ENCODE results near the gene RAB5A. TPM values are rescaled to one million over a fixed set of nuclear protein-coding genes. Genes with fewer than 3 reads are reported as not detected.

The RAB5A gene
- total RNA-seq, 1 experiment from 2014 or later: 97.1 TPM

DNA sequence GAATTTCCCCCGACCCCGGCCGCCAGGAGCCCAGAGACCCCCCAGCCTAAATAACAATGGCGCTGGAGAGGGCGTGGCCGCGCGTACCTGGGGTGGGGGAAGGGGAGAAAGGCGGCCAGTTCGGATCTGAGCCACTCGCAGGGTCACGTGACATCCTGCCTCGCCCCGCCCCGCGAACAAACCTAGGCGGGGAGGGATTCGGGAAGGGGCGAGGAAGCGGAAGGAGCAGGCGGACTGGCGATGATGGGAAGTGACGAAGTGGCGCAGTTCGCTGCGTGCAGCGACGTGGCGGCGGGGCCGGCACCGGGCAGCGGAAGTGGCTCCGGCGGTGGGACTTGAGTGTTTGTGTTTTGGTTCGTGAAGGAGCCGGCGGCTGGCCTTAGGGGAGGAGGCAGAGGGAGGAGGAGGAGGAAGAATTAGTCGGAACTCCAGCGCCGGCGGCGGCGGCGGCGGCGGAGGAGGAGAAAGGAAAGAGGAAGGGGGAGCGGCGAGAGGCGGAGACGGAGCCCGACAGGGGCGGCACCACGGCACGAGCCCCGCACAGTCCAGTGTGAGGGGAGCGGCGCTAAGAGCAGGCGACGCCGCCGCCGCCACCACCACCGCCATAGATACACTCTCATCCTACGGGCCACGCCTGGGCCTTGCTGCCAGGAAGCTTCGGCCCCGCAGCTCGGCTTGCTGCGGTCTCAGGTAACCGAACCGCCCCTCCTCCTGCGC lies at the start of gene RAB5A (continued):
- TF ChIP-seq, protein P1, sequence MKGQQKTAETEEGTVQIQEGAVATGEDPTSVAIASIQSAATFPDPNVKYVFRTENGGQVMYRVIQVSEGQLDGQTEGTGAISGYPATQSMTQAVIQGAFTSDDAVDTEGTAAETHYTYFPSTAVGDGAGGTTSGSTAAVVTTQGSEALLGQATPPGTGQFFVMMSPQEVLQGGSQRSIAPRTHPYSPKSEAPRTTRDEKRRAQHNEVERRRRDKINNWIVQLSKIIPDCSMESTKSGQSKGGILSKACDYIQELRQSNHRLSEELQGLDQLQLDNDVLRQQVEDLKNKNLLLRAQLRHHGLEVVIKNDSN (CRISPR knock-in tag; IDR thresholded peaks at IDR 0.05): peak; percentile 95
- TF ChIP-seq NFE2L1 (CRISPR knock-in tag; IDR thresholded peaks at IDR 0.05): peak; percentile 55; the same call in 1 of the 2 replicates
- TF ChIP-seq, protein P2, sequence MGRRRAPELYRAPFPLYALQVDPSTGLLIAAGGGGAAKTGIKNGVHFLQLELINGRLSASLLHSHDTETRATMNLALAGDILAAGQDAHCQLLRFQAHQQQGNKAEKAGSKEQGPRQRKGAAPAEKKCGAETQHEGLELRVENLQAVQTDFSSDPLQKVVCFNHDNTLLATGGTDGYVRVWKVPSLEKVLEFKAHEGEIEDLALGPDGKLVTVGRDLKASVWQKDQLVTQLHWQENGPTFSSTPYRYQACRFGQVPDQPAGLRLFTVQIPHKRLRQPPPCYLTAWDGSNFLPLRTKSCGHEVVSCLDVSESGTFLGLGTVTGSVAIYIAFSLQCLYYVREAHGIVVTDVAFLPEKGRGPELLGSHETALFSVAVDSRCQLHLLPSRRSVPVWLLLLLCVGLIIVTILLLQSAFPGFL (CRISPR knock-in tag; IDR thresholded peaks at IDR 0.05; ENCODE audit: borderline replicate concordance): no peak
- TF ChIP-seq, protein P3, sequence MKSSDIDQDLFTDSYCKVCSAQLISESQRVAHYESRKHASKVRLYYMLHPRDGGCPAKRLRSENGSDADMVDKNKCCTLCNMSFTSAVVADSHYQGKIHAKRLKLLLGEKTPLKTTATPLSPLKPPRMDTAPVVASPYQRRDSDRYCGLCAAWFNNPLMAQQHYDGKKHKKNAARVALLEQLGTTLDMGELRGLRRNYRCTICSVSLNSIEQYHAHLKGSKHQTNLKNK (CRISPR knock-in tag; IDR thresholded peaks at IDR 0.05): no peak
- no peak for TF ChIP-seq TCF7 (CRISPR knock-in tag; IDR thresholded peaks at IDR 0.05; ENCODE audit: low read depth)
- TF ChIP-seq, protein P4, sequence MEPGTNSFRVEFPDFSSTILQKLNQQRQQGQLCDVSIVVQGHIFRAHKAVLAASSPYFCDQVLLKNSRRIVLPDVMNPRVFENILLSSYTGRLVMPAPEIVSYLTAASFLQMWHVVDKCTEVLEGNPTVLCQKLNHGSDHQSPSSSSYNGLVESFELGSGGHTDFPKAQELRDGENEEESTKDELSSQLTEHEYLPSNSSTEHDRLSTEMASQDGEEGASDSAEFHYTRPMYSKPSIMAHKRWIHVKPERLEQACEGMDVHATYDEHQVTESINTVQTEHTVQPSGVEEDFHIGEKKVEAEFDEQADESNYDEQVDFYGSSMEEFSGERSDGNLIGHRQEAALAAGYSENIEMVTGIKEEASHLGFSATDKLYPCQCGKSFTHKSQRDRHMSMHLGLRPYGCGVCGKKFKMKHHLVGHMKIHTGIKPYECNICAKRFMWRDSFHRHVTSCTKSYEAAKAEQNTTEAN (CRISPR knock-in tag; IDR thresholded peaks at IDR 0.05): no peak
- no peak for TF ChIP-seq GRHL2 (CRISPR knock-in tag; IDR thresholded peaks at IDR 0.05; ENCODE audit: insufficient replicate concordance, severe bottlenecking)
- TF ChIP-seq, protein P5, sequence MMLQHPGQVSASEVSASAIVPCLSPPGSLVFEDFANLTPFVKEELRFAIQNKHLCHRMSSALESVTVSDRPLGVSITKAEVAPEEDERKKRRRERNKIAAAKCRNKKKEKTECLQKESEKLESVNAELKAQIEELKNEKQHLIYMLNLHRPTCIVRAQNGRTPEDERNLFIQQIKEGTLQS (CRISPR knock-in tag; conservative IDR thresholded peaks at IDR 0.05): no peak
- no peak for TF ChIP-seq MXD4 (CRISPR knock-in tag; IDR thresholded peaks at IDR 0.05; ENCODE audit: borderline replicate concordance)
- no peak for TF ChIP-seq ELF4 (CRISPR knock-in tag; IDR thresholded peaks at IDR 0.05; ENCODE audit: low read depth)
- TF ChIP-seq TP53 (CRISPR knock-in tag; IDR thresholded peaks at IDR 0.05): no peak
- TF ChIP-seq NR1H2 (CRISPR knock-in tag; IDR thresholded peaks at IDR 0.05): no peak
- TF ChIP-seq, protein P6, sequence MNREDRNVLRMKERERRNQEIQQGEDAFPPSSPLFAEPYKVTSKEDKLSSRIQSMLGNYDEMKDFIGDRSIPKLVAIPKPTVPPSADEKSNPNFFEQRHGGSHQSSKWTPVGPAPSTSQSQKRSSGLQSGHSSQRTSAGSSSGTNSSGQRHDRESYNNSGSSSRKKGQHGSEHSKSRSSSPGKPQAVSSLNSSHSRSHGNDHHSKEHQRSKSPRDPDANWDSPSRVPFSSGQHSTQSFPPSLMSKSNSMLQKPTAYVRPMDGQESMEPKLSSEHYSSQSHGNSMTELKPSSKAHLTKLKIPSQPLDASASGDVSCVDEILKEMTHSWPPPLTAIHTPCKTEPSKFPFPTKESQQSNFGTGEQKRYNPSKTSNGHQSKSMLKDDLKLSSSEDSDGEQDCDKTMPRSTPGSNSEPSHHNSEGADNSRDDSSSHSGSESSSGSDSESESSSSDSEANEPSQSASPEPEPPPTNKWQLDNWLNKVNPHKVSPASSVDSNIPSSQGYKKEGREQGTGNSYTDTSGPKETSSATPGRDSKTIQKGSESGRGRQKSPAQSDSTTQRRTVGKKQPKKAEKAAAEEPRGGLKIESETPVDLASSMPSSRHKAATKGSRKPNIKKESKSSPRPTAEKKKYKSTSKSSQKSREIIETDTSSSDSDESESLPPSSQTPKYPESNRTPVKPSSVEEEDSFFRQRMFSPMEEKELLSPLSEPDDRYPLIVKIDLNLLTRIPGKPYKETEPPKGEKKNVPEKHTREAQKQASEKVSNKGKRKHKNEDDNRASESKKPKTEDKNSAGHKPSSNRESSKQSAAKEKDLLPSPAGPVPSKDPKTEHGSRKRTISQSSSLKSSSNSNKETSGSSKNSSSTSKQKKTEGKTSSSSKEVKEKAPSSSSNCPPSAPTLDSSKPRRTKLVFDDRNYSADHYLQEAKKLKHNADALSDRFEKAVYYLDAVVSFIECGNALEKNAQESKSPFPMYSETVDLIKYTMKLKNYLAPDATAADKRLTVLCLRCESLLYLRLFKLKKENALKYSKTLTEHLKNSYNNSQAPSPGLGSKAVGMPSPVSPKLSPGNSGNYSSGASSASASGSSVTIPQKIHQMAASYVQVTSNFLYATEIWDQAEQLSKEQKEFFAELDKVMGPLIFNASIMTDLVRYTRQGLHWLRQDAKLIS (CRISPR knock-in tag; IDR thresholded peaks at IDR 0.05; ENCODE audit: borderline replicate concordance): no peak; the same call in 1 of the 2 replicates

DNA sequence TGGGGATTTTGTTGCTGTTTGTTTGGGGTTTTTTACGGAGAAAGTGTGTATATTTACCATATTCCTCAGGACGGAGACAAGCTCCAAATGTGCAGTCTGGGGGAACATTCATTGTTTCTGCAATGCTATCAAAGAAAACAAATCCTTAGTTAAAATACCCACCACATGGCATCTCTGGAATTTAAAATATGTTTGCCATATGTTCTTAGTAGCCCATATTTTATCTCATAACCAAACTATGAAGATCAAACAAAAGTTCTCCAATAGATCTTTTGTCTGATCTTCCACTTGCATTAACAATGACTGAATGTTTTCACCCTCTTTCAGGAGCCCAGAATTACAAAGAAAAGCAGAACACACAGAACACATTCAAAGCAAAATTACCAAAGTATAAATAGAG lies 48.2 kb upstream of the RAB5A start:
- ChIA-PET CTCF (interaction anchor here (1.1 kb wide), 1 partner anchor 13 kb away, joined by 4 read pairs; no protein-coding TSS in a partner anchor), POLR2A (no interaction called here)
- Mint-ChIP-seq H3K4me1 (peaks cover 5% of the 10 kb centered on the region), H3K4me3 (no peak overlapping the region), H3K27ac (no peak overlapping the region), H3K9me3 (no peaks in the 10 kb centered on the region), H3K36me3 (no peaks in the 10 kb centered on the region), H3K27me3 (ENCODE audit: low read depth) (no peaks in the 10 kb centered on the region)
- DNase-seq (ENCODE audit: low spot score) (no peak), ATAC-seq (no peak)
- TF ChIP-seq, protein P7, sequence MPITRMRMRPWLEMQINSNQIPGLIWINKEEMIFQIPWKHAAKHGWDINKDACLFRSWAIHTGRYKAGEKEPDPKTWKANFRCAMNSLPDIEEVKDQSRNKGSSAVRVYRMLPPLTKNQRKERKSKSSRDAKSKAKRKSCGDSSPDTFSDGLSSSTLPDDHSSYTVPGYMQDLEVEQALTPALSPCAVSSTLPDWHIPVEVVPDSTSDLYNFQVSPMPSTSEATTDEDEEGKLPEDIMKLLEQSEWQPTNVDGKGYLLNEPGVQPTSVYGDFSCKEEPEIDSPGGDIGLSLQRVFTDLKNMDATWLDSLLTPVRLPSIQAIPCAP (CRISPR knock-in tag; IDR thresholded peaks at IDR 0.05): no peak
- TF ChIP-seq, protein P2 (CRISPR knock-in tag; IDR thresholded peaks at IDR 0.05; ENCODE audit: borderline replicate concordance): no peak
- TF ChIP-seq NR2C2 (CRISPR knock-in tag; IDR thresholded peaks at IDR 0.05) (no peak), ZNF121 (CRISPR knock-in tag; IDR thresholded peaks at IDR 0.05) (no peak), SMAD3 (CRISPR knock-in tag; IDR thresholded peaks at IDR 0.05; ENCODE audit: borderline replicate concordance) (no peak), PRRX2 (CRISPR knock-in tag; IDR thresholded peaks at IDR 0.05) (no peak)
- TF ChIP-seq, protein P8, sequence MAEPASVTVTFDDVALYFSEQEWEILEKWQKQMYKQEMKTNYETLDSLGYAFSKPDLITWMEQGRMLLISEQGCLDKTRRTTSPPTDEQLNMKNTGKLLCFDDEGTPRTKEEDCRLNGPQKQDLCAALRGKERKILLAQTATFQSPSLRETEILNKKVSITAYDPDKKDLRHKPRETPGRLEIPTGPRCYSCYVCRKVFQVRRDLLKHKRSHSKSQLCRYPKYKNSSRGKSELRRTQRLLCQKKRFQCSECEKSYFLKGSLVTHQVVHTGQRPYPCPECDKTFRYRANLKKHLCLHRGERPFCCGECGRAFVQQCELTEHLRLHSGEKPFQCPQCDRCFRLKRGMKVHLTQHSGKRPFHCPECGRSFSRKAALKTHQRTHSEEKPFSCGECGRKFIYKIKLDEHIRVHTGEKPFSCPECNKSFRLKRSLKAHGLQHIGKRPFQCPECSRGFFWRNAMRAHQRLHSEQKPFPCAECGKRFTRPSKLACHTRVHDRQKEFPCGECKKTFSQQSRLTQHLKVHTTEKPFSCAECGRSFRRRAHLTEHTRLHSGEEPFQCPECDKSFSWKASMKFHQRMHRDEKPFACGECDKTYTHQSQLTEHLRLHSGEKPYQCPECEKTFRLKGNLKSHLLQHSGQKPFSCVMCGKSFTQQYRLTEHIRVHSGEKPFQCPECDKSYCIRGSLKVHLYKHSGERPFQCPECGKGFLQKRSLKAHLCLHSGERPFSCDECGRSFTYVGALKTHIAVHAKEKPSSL (CRISPR knock-in tag; conservative IDR thresholded peaks at IDR 0.05): no peak
- TF ChIP-seq, protein P9, sequence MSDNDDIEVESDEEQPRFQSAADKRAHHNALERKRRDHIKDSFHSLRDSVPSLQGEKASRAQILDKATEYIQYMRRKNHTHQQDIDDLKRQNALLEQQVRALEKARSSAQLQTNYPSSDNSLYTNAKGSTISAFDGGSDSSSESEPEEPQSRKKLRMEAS (CRISPR knock-in tag; IDR thresholded peaks at IDR 0.05): no peak
- TF ChIP-seq, protein P3 (CRISPR knock-in tag; IDR thresholded peaks at IDR 0.05): no peak
- TF ChIP-seq, protein P10, sequence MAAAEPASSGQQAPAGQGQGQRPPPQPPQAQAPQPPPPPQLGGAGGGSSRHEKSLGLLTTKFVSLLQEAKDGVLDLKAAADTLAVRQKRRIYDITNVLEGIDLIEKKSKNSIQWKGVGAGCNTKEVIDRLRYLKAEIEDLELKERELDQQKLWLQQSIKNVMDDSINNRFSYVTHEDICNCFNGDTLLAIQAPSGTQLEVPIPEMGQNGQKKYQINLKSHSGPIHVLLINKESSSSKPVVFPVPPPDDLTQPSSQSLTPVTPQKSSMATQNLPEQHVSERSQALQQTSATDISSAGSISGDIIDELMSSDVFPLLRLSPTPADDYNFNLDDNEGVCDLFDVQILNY (CRISPR knock-in tag; IDR thresholded peaks at IDR 0.05): no peak
